PFSK-1 (cell line): ENCODE measurements around the gene PPP2R2B.

Experiments
- SIN3A ChIP-seq: IDR thresholded peaks from 2 replicates; pipeline ENCODE4 v1.6.1; 2012; ENCODE audit warnings: mild to moderate bottlenecking, low read length, moderate library complexity, borderline replicate concordance; ENCODE audit not compliant: insufficient read depth
- TAF1 ChIP-seq: IDR thresholded peaks from 2 replicates; pipeline ENCODE4 v1.6.1; 2012; ENCODE audit warnings: low read length, control low read depth, borderline replicate concordance; ENCODE audit not compliant: insufficient read depth
- TF ChIP-seq, protein P1 (sequence below), 2 experiments: IDR thresholded peaks; 2 replicates each; pipeline versions ENCODE4 v1.6.1 to v1.8.0; 2011 to 2012; ENCODE audit warnings: low read depth in 2 of 2, low read length in 2 of 2, control low read depth in 1 of 2, inconsistent platforms in 1 of 2, mild to moderate bottlenecking in 1 of 2, moderate library complexity in 1 of 2; ENCODE audit not compliant: insufficient read depth in 1 of 2

DNA sequence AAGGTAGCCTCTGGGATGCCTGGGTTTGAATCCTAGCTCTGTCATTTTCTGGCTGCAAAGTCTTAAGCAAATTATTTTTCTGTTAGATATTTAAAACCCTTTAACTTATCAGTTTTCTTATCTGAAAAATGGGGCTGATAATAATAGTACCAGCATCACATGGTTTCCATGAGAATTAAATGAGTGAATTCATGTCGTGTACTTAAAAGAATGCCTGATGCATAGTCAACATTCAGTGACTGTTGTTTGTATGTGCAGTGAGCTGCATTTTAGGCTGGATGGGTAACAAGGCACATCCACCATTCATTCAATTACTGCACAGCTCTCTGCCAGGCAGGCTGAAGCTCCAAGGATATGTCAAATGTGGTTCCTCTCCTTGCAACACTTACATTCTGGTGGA lies 122.0 kb downstream of the PPP2R2B start:
- TF ChIP-seq TAF1 (no peak), SIN3A (no peak)
- TF ChIP-seq, protein P1, sequence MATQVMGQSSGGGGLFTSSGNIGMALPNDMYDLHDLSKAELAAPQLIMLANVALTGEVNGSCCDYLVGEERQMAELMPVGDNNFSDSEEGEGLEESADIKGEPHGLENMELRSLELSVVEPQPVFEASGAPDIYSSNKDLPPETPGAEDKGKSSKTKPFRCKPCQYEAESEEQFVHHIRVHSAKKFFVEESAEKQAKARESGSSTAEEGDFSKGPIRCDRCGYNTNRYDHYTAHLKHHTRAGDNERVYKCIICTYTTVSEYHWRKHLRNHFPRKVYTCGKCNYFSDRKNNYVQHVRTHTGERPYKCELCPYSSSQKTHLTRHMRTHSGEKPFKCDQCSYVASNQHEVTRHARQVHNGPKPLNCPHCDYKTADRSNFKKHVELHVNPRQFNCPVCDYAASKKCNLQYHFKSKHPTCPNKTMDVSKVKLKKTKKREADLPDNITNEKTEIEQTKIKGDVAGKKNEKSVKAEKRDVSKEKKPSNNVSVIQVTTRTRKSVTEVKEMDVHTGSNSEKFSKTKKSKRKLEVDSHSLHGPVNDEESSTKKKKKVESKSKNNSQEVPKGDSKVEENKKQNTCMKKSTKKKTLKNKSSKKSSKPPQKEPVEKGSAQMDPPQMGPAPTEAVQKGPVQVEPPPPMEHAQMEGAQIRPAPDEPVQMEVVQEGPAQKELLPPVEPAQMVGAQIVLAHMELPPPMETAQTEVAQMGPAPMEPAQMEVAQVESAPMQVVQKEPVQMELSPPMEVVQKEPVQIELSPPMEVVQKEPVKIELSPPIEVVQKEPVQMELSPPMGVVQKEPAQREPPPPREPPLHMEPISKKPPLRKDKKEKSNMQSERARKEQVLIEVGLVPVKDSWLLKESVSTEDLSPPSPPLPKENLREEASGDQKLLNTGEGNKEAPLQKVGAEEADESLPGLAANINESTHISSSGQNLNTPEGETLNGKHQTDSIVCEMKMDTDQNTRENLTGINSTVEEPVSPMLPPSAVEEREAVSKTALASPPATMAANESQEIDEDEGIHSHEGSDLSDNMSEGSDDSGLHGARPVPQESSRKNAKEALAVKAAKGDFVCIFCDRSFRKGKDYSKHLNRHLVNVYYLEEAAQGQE (IDR thresholded peaks at IDR 0.05; ENCODE audit: insufficient read depth in 1 of 2, low read depth in 2 of 2, low read length in 2 of 2), result no peak
